Prostate gland (tissue), 2 donors: Measurements from ENCODE around the gene SFI1. TPM values are rescaled to one million over a fixed set of nuclear protein-coding genes. Genes with fewer than 3 reads are reported as not detected.

Source experiments
- DNase-seq: peaks from one replicate; pipeline ENCODE4 v3.0.0-alpha.2; 2019; ENCODE audit warnings: low spot score
- H3K27ac ChIP-seq, 2 donors: fragments of 200-600 bp; sonication (generic); 2 replicates each; pipeline ENCODE4 v1.5.1; 2017 to 2019
- H3K27me3 ChIP-seq: fragments of 200-600 bp; sonication (generic); replicated peaks from 2 replicates; pipeline ENCODE4 v1.5.1; 2019; ENCODE audit not compliant: insufficient read depth
- H3K36me3 ChIP-seq, 2 donors: fragments of 200-600 bp; sonication (generic); 1 replicate in 1 of 2; 2 replicates in 1 of 2; pipeline versions ENCODE4 v1.5.1 to v1.8.1; 2017 to 2019
- H3K4me1 ChIP-seq: fragments of 200-600 bp; sonication (generic); replicated peaks from 2 replicates; pipeline ENCODE4 v1.5.1; 2019
- H3K4me3 ChIP-seq, 2 donors: fragments of 200-600 bp; sonication (generic); 2 replicates each; pipeline ENCODE4 v1.5.1; 2017 to 2019
- H3K9me3 ChIP-seq: fragments of 200-600 bp; sonication (generic); 2 replicates; pipeline ENCODE4 v1.5.1; 2017
- CTCF ChIP-seq, 4 experiments: fragments of 200-600 bp in 2 of 4; fragments of 450-650 bp in 2 of 4; sonication (generic) in 2 of 4; IDR thresholded peaks; 1 replicate in 3 of 4; 2 replicates in 1 of 4; pipeline ENCODE4 v1.5.1; 2016 to 2019; ENCODE audit warnings: antibody characterized with exemption in 4 of 4, mild to moderate bottlenecking in 2 of 4, moderate library complexity in 2 of 4
- POLR2A ChIP-seq: fragments of 450-650 bp; IDR thresholded peaks from one replicate; pipeline ENCODE4 v1.6.1; 2016; ENCODE audit warnings: antibody characterized with exemption, mild to moderate bottlenecking
- POLR2AphosphoS5 ChIP-seq: sonication (generic); formaldehyde crosslinking; IDR thresholded peaks from one replicate; pipeline ENCODE4 v1.6.1; 2017; ENCODE audit warnings: antibody characterized with exemption
- WGBS: methylation state at CpG from one replicate; pipeline ENCODE4 v1.1.5; 2018; 5-methylcytosine and 5-hydroxymethylcytosine counted together
- intact Hi-C: fragments of 100-400 bp; cut with DNase I; formaldehyde crosslinking; loops from one replicate; pipeline ENCODE4 v1.14.2; 2022
- total RNA-seq, 2 donors: library from RNA; depleted of rRNA; stranded (reverse); fragments of >200 nt; gene quantifications; one replicate each; pipeline ENCODE4 v1.1.0, GENCODE V29; 2016

Gene SFI1
- total RNA-seq, 2 donors from 2014 or later = 21.5 to 68.8 TPM

GRCh38 chr22:31561970-31562369 is 65.6 kb downstream of the SFI1 start:
- H3K9me3 ChIP-seq = no peaks in the 10 kb centered on the region
- TF ChIP-seq CTCF (IDR thresholded peaks at IDR 0.05) (no peak), POLR2AphosphoS5 (no peak), POLR2A (no peak)
- WGBS = 96% methylated on average over 2 of the region's 2 CpGs
- H3K36me3 ChIP-seq = no peaks in the 10 kb centered on the region
- no peaks in the 10 kb centered on the region for H3K27me3 ChIP-seq
- intact Hi-C loops = loop anchor here (2.0 kb wide), 1 partner anchor 69 kb away; no protein-coding TSS in a partner anchor
- H3K4me3 ChIP-seq = no peak overlapping the region
- H3K27ac ChIP-seq = no peak overlapping the region
- no peaks in the 10 kb centered on the region for H3K4me1 ChIP-seq
- DNase-seq = no peak

GRCh38 chr22:31566484-31566883 is 70.1 kb downstream of the SFI1 start:
- TF ChIP-seq POLR2AphosphoS5 (no peak), CTCF (IDR thresholded peaks at IDR 0.05) (no peak), POLR2A (no peak)
- DNase-seq = no peak
- H3K4me1 ChIP-seq = no peaks in the 10 kb centered on the region
- H3K36me3 ChIP-seq = no peaks in the 10 kb centered on the region
- H3K4me3 ChIP-seq = no peak overlapping the region
- H3K9me3 ChIP-seq = no peaks in the 10 kb centered on the region
- intact Hi-C loops = no loop called here
- no peaks in the 10 kb centered on the region for H3K27me3 ChIP-seq
- H3K27ac ChIP-seq = no peak overlapping the region
- WGBS = 100% methylated on average over 1 of the region's 1 CpG

- H3K9me3 ChIP-seq = no peaks in the 10 kb centered on the region
- no peak for TF ChIP-seq POLR2A
- no peak for TF ChIP-seq POLR2AphosphoS5
- 93% methylated on average over 1 of the region's 1 CpG for WGBS
- no peak for DNase-seq
- H3K27ac ChIP-seq = no peak overlapping the region
- no peaks in the 10 kb centered on the region for H3K36me3 ChIP-seq
- H3K27me3 ChIP-seq = no peaks in the 10 kb centered on the region
- H3K4me1 ChIP-seq = no peaks in the 10 kb centered on the region
- intact Hi-C loops = no loop called here
- no peak overlapping the region for H3K4me3 ChIP-seq
These were observed 70.9 kb downstream of the SFI1 start for GRCh38 chr22:31567196-31567595.

- WGBS = 75% methylated on average over 2 of the region's 2 CpGs
- Histone ChIP-seq H3K27me3 (no peaks in the 10 kb centered on the region), H3K4me3 (no peak overlapping the region), H3K9me3 (no peaks in the 10 kb centered on the region), H3K4me1 (no peaks in the 10 kb centered on the region), H3K27ac (no peak overlapping the region), H3K36me3 (no peaks in the 10 kb centered on the region)
- DNase-seq = no peak
- intact Hi-C loops = no loop called here
- TF ChIP-seq POLR2AphosphoS5 (no peak), CTCF (IDR thresholded peaks at IDR 0.05) (no peak), POLR2A (no peak)
These were observed 71.4 kb downstream of the SFI1 start for GRCh38 chr22:31567702-31568101.

- Histone ChIP-seq H3K4me3 (no peak overlapping the region), H3K27ac (no peak overlapping the region), H3K36me3 (no peaks in the 10 kb centered on the region), H3K27me3 (no peaks in the 10 kb centered on the region), H3K9me3 (no peaks in the 10 kb centered on the region), H3K4me1 (no peaks in the 10 kb centered on the region)
- intact Hi-C loops = no loop called here
- 71% methylated on average over 1 of the region's 1 CpG for WGBS
- TF ChIP-seq CTCF (IDR thresholded peaks at IDR 0.05) (no peak), POLR2A (no peak), POLR2AphosphoS5 (no peak)
- no peak for DNase-seq
These were observed 72.8 kb downstream of the SFI1 start for GRCh38 chr22:31569126-31569525.
